Breast epithelium (tissue), 3 donors: ENCODE results near the gene C1orf159.

Experiments used
- POLR2A ChIP-seq: fragments of 450-650 bp; IDR thresholded peaks from one replicate; pipeline ENCODE4 v1.6.1; 2016; ENCODE audit warnings: antibody characterized with exemption, mild to moderate bottlenecking, moderate library complexity
- POLR2AphosphoS5 ChIP-seq, 3 donors: sonication (generic); formaldehyde crosslinking; IDR thresholded peaks; one replicate each; pipeline ENCODE4 v1.6.1; 2017; ENCODE audit warnings: antibody characterized with exemption in 3 of 3
- TF ChIP-seq, protein P1 (sequence below), 3 donors: fragments of 450-650 bp; IDR thresholded peaks; one replicate each; pipeline ENCODE4 v1.5.1; 2016 to 2017; ENCODE audit warnings: antibody characterized with exemption in 3 of 3, mild to moderate bottlenecking in 3 of 3, moderate library complexity in 3 of 3

DNA sequence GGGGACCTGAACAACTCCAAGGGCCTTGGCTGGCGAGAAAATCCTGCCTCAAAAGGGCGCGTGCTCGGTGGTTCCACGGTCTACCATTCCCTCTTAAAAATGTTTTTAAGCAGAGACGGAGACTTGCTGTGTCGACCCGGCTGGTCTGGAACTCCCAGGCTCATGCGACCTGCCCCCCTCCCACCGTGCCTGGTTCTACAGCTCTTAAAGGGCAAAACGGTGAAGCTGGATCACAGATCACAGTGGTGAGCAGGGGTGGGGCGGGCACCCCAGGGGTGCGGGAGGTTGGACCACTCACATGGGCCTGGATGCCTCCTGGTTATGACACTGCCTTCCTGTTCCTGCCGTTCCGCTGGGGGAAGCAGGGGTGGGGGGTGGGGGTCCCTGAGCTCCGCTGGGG, 4.2 kb upstream of the C1orf159 start:
- no peak for TF ChIP-seq POLR2AphosphoS5 (IDR thresholded peaks at IDR 0.05)
- TF ChIP-seq, protein P1, sequence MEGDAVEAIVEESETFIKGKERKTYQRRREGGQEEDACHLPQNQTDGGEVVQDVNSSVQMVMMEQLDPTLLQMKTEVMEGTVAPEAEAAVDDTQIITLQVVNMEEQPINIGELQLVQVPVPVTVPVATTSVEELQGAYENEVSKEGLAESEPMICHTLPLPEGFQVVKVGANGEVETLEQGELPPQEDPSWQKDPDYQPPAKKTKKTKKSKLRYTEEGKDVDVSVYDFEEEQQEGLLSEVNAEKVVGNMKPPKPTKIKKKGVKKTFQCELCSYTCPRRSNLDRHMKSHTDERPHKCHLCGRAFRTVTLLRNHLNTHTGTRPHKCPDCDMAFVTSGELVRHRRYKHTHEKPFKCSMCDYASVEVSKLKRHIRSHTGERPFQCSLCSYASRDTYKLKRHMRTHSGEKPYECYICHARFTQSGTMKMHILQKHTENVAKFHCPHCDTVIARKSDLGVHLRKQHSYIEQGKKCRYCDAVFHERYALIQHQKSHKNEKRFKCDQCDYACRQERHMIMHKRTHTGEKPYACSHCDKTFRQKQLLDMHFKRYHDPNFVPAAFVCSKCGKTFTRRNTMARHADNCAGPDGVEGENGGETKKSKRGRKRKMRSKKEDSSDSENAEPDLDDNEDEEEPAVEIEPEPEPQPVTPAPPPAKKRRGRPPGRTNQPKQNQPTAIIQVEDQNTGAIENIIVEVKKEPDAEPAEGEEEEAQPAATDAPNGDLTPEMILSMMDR (IDR thresholded peaks at IDR 0.05) = no peak
- TF ChIP-seq POLR2A = no peak
